Measurements from ENCODE around the gene TTC4.
"Not testable (repeated sequence)": the region's sequence is repeated elsewhere in the genome, so short reads cannot be mapped to it uniquely, and the experiment has no call there.

The TTC4 gene

DNA sequence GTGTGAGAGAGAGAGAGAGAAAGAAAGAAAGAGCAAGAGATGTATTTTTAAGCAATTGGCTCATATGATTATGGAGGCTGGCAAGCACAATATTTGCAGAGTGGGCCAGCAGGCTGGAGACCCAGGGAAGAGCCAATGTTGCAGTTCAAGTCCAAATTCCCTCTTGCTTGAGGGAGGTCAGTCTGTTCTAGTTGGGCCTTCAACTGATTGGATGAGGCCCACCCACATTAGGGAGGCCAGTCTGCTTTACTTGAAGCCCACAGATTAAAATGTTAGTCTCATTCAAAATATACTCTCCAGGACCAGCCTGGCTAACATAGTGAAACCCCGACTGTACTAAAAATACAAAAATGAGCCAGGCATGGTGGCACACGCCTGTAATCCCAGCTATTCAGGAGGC, 57.3 kb downstream of the TTC4 start:
- DNase-seq (ENCODE audit: low spot score) = no peak
- in situ Hi-C loops (cut with MboI; ENCODE audit: low pct_unique_long_range_greater_than_20kb, low sequenced_read_pairs, unreplicated experiment) = no loop called here
- TF ChIP-seq, protein P1, sequence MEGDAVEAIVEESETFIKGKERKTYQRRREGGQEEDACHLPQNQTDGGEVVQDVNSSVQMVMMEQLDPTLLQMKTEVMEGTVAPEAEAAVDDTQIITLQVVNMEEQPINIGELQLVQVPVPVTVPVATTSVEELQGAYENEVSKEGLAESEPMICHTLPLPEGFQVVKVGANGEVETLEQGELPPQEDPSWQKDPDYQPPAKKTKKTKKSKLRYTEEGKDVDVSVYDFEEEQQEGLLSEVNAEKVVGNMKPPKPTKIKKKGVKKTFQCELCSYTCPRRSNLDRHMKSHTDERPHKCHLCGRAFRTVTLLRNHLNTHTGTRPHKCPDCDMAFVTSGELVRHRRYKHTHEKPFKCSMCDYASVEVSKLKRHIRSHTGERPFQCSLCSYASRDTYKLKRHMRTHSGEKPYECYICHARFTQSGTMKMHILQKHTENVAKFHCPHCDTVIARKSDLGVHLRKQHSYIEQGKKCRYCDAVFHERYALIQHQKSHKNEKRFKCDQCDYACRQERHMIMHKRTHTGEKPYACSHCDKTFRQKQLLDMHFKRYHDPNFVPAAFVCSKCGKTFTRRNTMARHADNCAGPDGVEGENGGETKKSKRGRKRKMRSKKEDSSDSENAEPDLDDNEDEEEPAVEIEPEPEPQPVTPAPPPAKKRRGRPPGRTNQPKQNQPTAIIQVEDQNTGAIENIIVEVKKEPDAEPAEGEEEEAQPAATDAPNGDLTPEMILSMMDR (IDR thresholded peaks at IDR 0.05; ENCODE audit: extremely low read depth, insufficient read depth, missing control alignments) = no peak

DNA sequence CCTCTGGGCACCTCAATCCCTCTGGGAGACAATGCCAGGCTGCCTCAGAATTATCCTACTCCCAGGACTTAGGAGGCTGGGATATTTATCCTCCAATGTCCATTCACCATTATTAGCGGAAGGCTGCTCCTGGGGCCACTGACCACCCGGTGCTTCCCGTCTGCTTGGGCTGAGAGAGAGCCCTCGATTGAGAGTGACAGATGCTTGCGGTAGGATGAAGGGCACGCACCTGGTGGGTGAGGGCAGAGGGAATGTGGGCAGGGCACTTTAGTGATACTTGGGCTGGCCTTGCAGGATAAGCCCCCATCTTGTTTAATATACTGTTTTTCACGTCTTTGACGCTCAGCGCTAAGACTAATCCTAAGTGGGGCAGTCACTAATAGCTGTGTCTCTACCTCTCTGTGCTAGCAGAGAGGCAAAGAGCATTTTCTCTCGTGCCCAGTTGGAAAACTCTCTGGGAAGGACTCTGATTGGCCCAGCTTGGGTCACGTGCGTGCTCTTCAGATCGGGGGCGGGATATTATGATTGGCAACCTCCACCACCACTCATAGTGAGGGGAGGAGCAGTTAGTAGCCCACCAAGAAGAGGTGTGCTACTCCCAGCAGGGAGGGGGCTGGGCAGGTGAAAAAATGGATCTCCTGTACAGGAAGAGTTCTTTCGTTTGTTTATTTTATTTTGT, 59.3 kb downstream of the TTC4 start:
- DNase-seq (ENCODE audit: low spot score) = no peak
- in situ Hi-C loops (cut with MboI; ENCODE audit: low pct_unique_long_range_greater_than_20kb, low sequenced_read_pairs, unreplicated experiment) = no loop called here
- TF ChIP-seq, protein P1 (IDR thresholded peaks at IDR 0.05; ENCODE audit: extremely low read depth, insufficient read depth, missing control alignments) = no peak

DNA sequence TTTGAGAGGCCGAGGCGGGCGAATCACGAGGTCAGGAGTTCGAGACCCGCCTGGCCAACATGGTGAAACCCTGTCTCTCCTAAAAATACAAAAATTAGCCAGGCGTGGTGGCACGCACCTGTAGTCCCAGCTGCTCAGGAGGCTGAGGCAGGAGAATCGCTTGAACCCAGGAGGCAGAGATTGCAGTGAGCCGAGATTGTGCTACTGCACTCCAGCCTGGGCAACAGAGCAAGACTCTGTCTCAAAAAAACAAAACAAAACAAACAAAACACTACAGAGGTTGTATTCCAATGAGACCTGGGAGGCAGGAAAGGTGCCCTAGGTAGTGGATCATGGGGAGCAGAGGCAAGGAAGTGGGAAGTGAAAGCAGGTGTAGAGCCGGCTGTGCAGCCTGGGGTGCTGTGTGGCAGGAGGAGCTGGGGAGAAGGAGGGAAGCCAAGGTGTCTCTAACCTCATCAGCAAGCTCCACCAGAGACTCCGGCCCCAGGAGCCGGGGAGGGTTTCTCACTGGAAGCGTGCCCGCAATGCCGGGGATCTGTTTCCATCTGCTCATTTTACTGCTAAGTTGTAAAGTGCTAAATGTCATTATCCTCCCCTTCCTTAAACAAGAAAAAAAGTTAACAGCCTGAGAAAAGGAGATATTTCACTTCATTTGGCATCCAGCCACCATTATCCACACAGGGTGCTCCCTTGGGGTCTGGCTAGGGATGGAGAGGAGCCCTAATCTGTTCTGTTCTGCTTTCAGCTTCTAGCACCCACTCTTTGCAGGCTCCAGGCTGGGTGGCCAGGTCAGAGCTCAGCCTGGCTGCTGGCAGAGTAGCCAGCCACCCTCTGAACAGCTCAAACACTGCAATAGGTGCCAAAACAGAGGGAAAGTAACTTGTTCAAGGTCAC, 60.4 kb downstream of the TTC4 start:
- not testable (repeated sequence) for DNase-seq (ENCODE audit: low spot score)

DNA sequence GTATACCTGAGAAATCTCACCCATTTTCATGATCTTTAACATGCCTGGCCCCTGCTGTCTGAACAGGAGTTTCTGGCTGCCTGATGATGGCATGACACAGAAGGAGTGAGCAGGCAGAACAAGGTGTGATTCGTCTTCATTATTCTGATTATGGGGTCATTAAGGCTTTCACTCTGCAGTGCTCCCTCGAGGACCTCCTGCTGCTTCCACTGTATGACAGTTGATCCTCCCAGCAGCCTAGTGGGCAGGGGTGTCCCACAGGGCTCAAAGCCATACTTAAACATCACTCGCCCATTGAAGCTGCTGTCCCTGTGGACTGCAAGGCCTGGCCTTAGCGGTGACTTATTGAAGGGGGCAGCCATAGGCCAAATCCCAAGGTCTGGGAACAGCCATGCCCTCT, 61.4 kb downstream of the TTC4 start:
- TF ChIP-seq, protein P1 (IDR thresholded peaks at IDR 0.05; ENCODE audit: extremely low read depth, insufficient read depth, missing control alignments) = no peak
- DNase-seq (ENCODE audit: low spot score) = no peak
- in situ Hi-C loops (cut with MboI; ENCODE audit: low pct_unique_long_range_greater_than_20kb, low sequenced_read_pairs, unreplicated experiment) = no loop called here

More for the DNA sequence above, 60.4 kb downstream of the TTC4 start:
- in situ Hi-C loops (cut with MboI; ENCODE audit: low pct_unique_long_range_greater_than_20kb, low sequenced_read_pairs, unreplicated experiment) = not testable (repeated sequence)

DNA sequence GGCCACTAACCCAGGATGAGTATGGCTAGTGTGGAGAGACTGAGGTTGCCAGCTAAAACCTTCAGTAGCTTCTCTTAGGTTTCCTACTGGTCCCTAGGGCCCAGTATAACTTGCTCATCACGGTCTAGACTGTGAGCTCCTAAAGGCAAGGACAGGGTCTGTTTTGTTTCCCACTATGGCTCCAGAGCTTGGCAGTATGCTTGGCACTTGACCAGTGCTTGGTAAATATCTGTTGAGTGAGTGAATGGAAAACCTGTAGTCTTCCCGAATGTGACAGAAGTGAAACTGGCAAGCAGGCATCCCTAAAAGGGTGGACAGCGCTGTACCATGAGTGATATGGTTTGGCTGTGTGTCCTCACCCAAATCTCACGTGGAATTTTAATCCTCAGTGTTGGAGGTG, 61.8 kb downstream of the TTC4 start:
- in situ Hi-C loops (cut with MboI; ENCODE audit: low pct_unique_long_range_greater_than_20kb, low sequenced_read_pairs, unreplicated experiment) = no loop called here

DNA sequence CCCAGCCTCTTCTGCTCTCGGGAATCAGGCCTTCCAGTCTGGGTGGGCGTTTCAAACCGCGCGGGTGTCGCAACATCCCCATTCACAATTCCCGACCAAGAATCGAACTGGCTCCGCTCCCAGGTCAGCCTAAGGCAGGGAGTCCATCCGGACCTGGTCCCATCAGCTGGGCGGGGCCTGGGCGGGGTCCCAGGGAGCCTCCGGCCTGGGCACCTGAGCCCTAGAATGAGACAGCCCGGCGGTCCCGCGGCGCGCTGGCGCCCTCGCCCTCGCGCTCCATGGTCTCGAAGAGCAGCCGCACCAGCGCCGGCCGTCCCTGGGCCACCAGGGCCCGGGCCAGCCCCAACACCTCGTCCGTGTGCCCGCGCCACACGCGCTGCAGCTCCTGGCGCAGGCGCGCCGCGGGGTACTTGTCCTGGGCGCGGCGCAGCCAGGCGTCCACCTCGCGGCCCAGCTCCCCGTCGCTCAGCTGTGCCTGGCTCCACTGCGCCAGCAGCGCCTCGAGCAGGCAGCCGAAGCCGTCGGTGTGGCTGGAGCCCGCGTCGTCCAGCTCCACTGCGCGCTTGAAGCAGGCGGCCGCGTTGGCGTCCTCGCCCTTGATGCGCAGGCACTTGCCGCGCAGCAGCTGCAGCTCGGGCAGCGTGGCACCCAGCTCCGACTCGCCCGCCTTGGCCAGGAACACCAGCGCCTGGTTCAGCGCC, 65.5 kb downstream of the TTC4 start:
- TF ChIP-seq, protein P1 (IDR thresholded peaks at IDR 0.05; ENCODE audit: extremely low read depth, insufficient read depth, missing control alignments) = no peak
- in situ Hi-C loops (cut with MboI; ENCODE audit: low pct_unique_long_range_greater_than_20kb, low sequenced_read_pairs, unreplicated experiment) = no loop called here
- no peak for DNase-seq (ENCODE audit: low spot score)

More for the DNA sequence above, 61.8 kb downstream of the TTC4 start:
- no peak for DNase-seq (ENCODE audit: low spot score)
- TF ChIP-seq, protein P1 (IDR thresholded peaks at IDR 0.05; ENCODE audit: extremely low read depth, insufficient read depth, missing control alignments) = no peak

All from GM13977 (cell line).